Activated CD4-positive, alpha-beta T cell treated with anti-CD3 and anti-CD28 coated beads for 48 hours (primary cell): ENCODE measurements around the gene ABR.
A peak's percentile ranks its signal among the peaks of the same experiment; 100 is the strongest.
"Not testable (repeated sequence)": the region's sequence is repeated elsewhere in the genome, so short reads cannot be mapped to it uniquely, and the experiment has no call there.

Experiments used
- DNase-seq: peaks from one replicate; pipeline ENCODE4 v3.0.0-alpha.2; 2020

The ABR gene

DNA sequence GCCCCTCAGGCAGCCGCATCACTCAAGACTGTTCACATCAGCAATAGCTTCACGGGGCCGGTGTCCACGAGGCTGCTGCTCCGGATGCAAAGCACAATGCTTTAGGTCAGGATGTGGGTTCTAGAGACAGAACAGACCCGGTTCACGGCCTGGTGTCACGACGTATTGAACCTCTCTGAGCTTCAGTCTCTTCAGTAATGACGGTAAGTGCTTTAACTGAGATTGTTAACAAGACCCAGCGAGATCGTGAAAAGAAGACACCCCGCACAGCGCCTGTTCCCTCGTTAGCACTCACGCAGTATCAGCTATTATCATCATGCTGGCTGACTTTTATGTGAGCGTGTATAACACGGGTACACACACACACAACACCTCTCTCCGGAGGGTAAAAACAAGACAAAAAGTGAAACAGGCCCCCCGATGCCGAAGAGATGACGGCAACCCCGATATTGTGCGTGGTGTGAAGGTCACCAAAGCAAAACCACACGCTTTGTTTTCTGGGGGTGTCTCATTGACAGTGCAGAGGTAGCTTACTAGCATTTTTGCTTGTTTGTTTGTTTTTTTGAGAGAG is 21.4 kb upstream of the ABR start:
- peak; percentile 32 for DNase-seq

DNA sequence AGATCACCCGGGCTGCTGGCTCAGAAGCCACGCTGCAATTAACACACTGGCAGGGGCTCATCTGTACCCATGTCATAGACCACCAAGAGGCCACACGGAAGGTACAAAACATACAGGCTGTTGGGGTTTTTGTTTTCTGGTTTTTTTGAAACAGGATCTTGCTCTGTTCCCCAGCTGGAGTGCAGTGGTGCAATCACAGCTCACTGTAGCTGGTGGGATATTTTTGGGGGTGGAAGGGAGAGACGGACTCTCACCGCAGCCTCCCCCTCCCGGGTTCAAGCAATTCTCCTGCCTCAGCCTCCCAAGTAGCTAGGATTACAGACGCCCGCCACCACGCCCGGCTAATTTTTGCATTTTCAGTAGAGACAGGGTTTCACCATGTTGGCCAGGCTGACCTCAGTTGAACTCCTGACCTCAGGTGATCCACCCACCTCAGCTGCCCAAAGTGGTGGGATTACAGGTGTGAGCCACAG is 19.5 kb upstream of the ABR start:
- not testable (repeated sequence) for DNase-seq

DNA sequence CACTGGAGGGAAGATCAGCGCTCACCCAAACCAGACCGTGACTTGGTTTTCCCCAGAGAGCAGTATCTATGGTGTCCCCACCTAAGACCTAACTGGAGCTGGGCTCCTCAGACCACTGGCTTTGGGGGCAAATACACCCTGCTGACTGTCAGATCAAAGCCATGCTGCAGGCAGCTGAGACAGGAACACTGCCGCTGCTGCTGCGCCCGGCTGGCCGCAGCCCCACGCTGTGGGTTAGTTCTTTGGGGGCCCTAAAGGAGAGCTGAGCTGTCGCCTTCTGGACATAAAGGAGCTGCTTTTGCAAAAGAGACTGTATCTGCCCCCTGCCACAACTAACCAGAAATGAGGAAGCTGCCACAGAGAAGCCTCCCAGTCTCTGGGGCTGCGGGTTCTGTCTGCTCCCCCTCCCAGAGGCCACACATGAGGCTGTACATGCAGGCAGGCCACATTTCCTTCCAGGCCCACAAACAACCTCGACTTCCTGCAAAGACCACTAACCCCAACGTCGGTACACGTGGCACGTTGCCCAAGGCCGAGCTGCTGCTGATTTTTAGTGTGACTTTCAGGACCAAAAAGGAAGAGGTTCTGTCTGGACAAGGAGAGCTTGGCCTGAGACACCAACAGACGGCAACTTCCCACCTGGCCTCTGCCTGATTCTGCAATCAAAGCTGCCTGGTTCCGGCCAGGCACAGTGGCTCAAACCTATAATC is 18.2 kb upstream of the ABR start:
- DNase-seq, result peak; percentile 43

DNA sequence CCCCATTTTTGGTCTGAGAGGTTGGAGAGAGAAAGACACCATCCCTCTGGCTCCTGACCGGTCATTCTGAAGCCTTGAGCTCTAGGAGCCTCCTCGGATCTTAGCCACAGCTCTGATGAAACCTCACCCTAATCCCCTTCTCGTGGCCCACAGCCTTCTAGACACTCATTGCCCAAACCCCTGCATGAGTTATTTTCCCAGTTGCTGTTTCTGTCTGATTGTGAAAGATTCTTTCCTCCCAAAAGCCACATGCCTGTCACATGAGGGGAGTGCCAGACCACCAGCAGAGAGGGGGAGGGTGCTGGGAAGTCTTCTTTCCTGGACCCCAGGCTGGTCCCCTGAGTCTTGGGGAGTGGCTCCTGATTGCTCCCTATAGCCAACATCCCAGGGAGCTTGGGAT is 17.6 kb upstream of the ABR start:
- DNase-seq, result no peak

DNA sequence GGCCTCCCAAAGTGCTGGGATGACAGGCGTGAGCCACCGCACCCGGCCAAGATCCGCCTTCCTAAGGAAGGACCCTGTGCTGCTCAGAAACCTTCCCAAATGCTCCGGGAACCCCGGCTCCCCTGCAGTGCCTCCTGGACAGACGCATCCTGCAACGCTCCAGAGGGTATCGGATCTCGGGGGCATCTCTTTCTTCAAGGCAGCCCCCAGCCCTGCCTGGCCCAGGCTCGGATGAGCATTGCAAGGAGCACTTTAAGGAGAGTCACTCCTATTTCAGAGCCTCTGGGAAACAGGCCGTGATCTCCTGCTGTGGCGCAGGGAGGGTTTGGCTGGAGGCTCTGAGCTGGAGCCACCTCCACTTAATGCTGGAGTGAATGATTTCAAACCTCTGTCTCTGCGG is 17.2 kb upstream of the ABR start:
- no peak for DNase-seq

DNA sequence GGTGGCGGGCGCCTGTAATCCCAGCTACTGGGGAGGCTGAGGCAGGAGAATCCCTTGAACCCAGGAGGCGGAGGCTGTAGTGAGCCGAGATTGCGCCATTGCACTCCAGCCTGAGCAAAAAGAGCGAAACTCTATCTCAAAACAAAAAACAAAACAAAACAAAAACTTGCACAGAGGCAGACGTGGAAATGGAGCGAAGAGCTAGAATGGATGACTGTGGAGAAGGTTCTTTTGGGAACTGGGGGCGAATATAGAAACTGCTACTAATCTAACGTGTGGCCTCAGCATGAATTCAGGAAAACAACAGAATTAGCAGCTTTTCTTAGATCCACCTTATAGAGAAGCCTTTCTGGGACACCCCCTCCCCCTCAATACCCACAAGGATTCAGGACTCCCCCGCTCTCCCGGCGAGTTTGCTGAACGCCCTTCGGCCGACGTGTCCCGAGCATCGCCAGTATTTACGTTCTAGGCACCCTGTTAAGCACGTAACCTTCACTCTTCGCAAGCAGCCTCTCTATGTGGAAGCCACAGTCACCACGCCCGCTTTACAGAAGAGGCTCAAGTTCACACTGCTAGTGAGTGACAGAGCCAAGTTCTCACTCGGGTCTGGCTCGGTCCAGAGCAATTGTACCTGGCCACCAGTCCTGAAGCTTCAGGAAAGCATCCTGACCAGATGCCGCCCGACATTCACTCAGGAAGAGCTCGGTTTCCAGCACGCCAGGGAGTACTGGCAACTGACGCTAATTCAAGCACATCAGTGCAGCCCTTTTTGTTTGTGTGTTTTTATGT is 13.3 kb upstream of the ABR start:
- DNase-seq, result no peak

DNA sequence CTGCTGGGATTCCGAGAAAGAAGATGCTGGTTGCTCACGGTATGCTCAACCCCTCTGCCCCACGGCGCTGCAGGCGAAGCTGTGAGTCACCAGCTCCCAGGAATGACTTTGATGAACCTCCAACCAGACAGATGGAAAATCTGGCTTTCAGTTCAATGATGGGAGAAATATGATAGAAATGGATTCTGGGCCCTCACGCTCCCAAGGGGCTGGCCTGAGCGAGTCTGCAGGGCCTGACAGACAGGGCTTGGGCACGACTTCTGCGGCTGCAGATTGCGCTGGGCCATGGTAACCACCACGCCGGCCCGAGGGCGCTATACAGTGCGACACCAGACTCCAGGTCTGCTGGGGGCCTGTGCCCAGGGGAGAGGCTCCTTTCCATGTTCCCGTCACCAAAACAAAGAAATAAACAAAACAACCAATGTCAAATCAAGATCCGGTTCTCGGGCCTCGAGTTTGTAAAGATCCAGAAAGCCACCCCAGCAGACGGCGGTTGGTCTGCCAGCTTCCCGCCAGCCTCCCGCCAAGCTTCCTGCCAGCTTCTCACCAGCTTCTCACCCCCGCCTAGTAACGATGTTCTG is 11.1 kb upstream of the ABR start:
- no peak for DNase-seq

DNA sequence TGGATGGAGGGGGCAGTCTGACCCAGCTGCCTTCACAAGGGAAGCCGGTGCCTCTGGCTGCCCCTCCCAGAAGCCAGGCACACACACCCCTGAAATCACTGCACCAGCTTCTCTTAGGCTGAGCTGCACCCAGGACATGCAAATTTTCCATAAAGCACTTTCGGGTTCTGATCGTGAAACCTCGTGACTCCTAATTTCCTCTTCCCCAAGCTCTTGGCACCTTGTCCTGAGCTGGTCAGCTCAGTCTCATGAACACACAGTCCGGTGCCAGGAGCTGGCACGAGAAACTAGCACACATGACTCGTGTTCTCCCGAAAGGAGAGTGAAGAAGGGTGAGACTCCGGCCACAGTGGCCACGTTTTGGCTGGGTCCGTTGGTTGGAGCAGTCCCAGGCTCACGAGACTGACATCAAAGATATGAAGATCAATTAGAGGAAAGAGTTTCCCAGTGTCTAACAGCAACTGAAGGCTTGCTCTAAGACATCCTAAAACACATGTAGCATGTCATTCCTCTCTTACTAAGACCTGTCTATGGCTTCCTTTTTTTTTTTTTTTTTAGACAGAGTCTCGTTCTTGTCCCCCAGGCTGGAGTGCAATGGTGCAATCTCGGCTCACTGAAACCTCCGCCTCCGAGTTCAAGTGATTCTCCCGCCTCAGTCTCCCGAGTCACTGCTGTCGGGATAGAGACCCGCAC is 9.2 kb upstream of the ABR start:
- no peak for DNase-seq

DNA sequence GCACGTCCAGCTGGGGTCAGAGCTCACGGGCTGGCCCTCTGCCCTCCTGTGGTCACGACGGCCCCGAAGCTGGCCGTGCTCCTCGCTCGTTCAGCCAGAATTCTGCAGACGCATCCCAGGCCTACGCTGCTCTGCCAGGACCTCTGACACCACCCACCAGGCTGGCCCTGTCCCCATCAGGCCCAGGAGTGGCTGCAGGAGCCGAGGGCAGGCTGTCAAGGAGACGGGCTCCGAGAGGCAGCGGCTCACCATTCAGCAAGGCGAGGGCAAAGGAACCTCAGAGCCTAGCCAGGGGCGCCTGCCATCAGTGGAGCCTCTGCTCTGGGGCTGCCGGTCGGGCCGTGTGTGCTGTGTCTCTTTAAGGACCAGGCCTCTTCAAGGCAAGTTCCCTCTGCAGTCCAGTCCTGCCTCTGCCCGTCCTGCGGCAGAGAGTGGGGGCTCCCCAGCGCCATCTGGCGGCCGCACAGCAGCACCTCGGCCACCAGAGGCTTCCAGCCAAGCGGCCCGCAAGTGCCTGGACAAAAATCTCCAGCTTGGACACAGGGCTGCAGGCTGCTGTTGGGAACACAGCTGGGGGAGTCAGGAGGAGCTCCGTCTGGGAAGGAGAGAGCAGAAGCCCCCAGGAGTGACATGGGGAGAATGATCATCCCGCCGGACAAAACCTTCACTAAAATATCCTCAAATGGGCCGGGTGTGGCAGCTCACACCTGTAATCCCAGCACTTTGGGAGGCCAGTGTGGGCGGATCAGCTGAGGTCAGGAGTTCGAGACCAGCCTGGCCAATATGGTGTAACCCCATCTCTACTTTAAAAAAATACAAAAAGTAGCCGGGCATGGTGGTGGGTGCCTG is 7.4 kb upstream of the ABR start:
- peak; percentile 82 for DNase-seq

DNA sequence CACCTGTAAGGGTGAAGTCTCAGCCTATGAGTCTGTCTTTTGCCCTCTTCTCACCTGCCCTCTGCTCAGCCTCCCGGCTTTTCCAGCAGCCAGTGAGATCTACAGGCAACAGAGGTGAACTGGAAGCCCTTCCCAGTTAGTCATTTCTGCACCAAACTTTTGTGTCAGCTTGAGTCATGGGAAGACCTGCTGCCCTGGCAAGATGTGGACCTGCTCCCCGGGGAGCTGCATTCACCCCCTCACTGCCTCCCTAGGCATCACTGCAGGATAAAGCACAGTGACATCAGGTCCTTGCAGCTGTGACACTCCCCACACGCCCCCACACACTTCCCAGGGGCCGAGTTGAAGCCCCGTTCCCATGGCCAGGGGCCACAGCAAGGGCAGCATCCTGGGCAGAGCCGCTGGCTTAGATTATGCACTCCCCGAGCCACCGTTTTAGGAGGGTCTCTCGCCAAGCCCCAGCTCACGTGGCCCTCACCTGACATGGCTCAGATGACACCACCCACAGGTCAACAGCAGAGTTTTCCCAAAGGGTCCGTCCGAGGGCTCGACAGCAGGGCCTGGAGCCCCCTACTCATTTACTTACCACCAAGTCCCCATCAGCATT is 6.5 kb upstream of the ABR start:
- no peak for DNase-seq

DNA sequence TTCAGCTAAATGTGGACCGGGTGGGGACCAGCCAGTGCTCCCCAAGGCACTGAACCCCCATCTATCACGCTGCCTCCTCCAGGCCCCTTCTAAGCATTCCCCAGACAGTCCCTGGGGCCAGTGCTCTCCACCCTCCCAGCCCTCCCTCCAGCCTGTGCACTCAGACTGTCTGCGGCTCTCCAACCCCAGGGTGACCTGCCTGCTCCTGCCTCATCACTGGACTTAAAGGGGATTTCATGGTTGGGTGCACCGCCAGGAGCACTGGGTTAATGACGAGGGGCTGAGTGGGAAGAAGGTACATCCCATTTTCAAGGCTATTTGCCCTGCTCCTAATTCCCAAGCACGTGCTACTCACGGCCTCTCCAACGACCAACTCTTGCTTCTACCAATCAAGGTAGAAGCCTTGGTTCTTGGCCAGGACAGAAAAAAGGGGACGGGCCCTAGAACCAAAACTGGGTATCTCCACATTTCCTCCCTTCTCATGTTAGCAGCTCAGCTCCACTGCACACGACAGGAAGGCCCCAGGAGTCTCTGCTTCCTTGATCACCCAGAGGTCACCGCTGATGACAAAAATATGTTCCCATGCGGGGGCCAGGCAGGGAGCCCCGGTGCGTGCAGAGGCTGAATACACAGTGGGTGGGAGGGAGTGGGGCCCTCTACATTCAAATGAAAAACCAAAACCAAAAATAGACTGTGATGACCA is 3.5 kb upstream of the ABR start:
- DNase-seq, result peak; percentile 29

DNA sequence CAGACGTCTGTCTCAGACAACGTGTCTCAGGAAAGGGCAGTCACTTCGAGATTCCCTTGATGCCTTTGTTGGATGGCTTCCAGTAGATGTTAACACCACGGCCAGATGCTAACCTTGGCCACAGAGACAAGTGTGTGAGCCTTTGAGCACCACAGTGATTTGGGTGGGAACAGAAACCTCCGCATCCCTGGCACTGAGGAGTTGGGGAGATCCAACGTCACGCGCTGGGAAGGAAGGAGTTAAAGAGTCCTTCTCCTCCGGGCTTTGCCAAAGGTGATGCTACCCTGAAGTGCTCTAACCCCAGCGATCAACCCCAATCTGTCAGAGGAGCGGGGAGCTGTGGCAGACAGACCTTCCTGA is 3.0 kb upstream of the ABR start:
- no peak for DNase-seq

DNA sequence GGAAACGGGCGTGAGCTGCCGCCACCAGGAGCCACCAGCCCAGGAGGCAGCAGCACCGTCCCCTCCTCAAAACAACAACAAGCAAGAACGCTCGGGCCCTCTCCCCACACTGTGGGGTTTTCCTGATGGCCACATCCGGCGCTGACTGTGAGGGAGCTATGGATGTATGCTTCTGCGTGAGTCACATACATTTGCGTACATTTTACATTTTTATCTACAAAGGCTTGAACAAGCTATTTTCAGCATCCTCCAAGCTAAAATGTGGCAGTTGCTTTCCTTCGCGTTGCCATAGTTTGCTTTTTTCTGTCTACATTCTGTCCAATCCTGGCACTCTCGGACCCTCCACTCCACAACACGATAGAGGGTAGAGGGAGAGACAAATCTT is 2.0 kb upstream of the ABR start:
- DNase-seq, result no peak

DNA sequence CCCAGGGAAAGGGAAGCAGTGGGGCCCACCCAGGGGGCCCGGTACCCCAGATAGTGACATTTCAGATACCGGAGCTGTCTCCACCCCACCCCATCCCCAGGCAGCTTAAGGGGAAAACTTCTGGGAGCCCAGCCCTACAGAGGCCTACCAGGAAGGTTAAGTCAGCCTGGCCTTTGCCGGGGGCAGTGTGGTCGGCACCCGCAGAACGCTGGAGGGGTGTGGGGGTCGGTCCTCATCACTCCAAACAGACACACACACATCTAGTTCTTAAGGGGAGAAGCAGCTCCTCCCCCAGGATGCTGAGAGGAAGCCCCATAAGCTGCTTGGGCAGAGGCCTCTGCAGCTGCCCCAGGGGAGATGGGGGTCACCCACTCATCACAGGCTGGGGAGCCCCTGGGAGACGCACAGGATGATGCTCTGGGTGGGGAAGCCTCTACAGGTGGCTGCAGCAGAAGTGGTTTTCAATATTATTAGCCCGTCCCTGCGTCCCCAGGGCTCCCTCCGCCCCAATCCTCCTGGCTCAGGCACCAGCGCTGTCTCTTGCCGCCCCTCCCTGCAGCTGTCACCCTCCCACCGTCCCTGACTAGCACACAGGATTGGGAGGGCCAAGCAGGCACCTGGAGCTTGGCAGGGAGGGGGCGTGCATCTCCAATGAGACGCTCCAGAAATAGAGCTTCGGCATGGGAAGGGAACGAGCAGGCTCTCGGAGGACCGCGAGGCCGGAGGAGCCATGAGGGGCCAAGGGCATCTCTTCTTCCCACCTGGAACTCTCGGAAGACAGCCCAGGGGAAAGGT is 1.4 kb upstream of the ABR start:
- no peak for DNase-seq

DNA sequence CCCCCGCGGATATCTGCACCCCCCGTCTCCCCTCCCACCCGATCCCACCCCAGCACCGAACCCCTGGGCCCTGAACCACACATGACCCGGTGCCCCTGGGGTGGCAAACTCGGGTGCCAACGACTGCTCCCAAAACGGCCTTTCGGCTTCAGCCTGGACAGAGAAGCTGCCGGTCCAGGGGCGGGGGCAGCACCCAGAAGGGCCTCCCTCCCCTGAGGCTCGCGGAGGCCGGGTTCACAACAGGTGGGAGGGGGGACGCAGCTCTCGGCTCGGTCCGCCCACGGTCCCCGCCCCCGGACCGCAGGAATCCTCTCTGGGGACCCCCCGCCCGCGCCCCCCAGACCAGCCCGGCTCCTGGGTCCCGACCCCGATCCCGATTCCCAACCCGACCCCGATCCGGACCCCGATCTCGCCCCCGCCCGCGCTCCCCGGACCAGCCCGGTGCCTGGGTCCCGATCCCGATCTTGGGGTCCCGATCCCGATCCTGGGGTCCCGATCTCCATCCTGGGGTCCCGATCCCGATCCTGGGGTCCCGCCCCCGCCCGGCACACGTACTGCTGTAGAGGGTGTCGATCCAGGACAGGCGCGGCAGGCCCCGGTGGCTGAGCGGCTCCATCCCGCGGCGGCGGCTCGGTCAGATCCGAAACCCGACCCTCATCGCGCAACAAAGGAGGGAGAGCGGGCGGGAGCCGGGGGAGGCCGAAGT is 516 bp downstream of the ABR start:
- DNase-seq, result no peak

DNA sequence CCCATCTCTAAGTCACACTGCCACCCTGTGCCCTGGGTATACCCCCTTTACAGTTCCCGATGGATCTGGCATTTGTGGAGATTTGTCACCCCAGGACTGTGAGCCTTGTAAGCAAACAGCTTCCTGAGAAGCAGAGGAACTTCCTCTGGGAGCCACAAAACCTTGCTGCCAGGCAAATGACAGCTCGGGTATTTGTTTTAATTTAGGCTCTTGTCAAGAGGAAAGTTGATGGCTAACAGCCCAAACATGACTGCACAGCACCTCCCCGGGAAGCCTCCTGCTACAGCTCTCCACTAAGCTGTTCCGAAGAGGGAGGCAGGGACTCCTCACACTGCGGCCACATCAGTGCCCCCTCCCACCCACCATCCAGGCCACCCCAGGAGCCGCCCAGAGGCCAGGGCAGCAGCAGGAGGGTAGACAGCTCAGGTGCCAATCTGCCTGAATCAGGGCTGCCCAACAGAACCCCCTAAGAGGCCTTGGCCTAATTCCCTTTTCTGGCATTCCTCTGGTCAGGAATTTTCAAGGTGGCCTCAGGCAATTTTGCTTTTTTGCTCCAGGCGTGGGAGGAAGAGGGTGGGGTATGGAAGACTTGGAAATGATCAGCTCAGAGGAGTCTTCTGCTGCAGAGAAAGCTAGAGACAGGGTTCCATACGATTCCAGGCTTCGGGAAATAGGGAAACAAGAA is 2.6 kb downstream of the ABR start:
- no peak for DNase-seq

DNA sequence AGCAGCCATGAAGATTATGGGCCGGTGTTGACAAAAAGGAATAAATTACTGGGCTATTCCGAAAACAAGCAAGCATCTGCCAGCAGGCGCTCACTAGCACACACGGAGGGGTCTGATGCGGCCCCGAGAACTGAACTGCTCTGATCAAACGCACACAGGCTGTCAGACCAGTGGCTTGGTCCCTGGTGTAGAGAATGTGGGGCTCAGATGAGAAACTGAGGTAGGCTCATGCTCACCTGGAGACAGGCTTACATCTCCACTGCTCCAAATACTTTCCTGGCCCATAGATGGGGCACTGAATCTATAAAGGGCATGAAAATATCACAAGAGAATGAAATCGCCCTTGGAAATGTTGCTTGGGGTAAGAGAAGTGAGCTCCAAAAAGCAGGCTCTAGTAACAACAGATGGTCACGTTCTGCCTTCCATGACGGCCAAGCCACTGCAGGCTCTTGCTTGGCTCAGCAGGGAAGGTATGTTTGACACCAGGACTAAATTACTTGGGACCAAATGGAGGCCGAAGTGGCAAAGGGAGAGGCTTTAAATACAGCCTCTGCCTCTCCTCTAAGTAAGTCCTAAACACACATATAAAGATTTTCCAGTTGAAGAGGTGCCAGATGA is 5.4 kb downstream of the ABR start:
- DNase-seq, result no peak

DNA sequence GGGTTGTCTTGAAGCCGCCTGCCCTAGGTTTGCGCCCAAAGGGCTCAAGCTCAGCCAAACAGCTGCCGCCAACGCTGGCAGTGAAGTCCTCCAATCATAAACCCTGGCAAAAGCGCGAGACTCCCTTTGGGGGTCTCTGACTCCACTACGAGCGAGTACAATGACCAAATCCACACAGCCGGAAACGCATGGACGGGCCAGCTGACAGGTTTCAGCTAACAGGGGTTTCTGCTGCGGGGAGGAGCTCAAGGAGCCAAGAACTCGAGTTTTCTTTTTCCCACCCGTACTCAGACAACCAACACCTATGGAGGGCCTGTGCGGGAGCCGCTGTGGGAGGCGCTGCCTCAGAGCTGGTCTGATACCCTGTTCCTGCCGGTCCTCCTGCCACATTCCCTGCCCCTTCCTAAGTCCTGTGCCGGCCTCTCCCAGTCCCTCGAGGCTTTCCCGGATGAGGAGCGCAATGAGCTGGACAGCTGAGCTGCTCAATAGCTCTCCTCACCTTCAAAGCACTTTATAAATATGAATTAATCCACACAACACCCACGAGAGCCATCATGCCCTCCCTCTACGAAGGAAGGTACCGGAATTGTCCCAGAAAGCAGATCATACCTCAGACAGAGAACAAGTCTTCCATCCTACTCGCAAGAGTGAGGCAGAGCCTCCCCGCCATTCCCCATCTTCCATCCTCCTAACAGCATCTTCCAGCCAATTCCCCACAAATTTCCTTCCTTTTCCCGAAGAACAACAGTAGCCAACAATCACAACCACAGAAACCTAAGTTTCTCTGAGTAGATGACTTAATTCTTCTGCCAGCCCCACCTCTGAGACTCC is 6.1 kb downstream of the ABR start:
- DNase-seq, result no peak
